ENCODE results near the gene ACR.

Gene ACR

DNA sequence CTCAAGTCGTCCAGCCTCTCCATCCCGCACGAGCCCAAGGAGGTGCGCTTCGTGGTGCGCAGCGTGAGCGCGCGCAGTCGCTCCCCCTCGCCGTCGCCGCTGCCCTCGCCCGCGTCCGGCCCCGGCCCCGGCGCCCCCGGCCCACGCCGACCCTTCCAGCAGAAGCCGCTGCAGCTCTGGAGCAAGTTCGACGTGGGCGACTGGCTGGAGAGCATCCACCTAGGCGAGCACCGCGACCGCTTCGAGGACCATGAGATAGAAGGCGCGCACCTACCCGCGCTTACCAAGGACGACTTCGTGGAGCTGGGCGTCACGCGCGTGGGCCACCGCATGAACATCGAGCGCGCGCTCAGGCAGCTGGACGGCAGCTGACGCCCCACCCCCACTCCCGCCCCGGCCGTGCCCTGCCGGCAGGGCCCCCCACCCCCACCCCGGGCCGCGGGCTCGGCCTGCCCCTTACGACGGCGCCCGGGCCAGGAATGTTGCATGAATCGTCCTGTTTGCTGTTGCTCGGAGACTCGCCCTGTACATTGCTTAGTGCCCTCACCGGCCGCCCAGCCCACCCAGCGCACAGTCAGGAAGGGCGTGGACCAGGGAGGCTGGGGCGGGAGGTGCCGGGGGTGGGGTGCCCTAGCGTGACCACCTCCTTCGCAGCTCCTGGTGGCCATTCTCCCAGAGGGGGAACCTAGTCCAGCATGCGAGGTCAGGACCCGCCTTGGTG, 6.9 kb upstream of the ACR start:
- no peak for TF ChIP-seq EZH2phosphoT487 (conservative IDR thresholded peaks at IDR 0.05; ENCODE audit: low read length)
- TF ChIP-seq, protein P1, sequence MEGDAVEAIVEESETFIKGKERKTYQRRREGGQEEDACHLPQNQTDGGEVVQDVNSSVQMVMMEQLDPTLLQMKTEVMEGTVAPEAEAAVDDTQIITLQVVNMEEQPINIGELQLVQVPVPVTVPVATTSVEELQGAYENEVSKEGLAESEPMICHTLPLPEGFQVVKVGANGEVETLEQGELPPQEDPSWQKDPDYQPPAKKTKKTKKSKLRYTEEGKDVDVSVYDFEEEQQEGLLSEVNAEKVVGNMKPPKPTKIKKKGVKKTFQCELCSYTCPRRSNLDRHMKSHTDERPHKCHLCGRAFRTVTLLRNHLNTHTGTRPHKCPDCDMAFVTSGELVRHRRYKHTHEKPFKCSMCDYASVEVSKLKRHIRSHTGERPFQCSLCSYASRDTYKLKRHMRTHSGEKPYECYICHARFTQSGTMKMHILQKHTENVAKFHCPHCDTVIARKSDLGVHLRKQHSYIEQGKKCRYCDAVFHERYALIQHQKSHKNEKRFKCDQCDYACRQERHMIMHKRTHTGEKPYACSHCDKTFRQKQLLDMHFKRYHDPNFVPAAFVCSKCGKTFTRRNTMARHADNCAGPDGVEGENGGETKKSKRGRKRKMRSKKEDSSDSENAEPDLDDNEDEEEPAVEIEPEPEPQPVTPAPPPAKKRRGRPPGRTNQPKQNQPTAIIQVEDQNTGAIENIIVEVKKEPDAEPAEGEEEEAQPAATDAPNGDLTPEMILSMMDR (IDR thresholded peaks at IDR 0.05; ENCODE audit: insufficient read depth, low read length, poor library complexity, severe bottlenecking) = no peak
- no peak overlapping the region for H3K4me3 ChIP-seq (ENCODE audit: insufficient read depth, low read length, poor library complexity, severe bottlenecking)
- H3K9me3 ChIP-seq (ENCODE audit: insufficient read depth, low read length) = no peaks in the 10 kb centered on the region
- H3K9me2 ChIP-seq (replicated peaks; ENCODE audit: insufficient read depth, low read length) = no peaks in the 10 kb centered on the region
- H2AFZ ChIP-seq (ENCODE audit: low read depth, low read length, severe bottlenecking) = no peak overlapping the region
- H3K9ac ChIP-seq (ENCODE audit: low read length) = no peak overlapping the region
- no peaks in the 10 kb centered on the region for H4K20me1 ChIP-seq (ENCODE audit: low read depth, low read length)
- no peaks in the 10 kb centered on the region for H3F3A ChIP-seq (ENCODE audit: insufficient read depth)
- H3K27me3 ChIP-seq (ENCODE audit: low read length) = no peaks in the 10 kb centered on the region
- H3K27ac ChIP-seq (ENCODE audit: low read depth, low read length) = no peak overlapping the region
- H3K36me3 ChIP-seq (ENCODE audit: low read length) = no peaks in the 10 kb centered on the region
- H3K79me2 ChIP-seq (ENCODE audit: insufficient read depth, low read length) = no peaks in the 10 kb centered on the region
- H3K4me2 ChIP-seq (ENCODE audit: low read depth, low read length, poor library complexity, severe bottlenecking) = no peak overlapping the region

DNA sequence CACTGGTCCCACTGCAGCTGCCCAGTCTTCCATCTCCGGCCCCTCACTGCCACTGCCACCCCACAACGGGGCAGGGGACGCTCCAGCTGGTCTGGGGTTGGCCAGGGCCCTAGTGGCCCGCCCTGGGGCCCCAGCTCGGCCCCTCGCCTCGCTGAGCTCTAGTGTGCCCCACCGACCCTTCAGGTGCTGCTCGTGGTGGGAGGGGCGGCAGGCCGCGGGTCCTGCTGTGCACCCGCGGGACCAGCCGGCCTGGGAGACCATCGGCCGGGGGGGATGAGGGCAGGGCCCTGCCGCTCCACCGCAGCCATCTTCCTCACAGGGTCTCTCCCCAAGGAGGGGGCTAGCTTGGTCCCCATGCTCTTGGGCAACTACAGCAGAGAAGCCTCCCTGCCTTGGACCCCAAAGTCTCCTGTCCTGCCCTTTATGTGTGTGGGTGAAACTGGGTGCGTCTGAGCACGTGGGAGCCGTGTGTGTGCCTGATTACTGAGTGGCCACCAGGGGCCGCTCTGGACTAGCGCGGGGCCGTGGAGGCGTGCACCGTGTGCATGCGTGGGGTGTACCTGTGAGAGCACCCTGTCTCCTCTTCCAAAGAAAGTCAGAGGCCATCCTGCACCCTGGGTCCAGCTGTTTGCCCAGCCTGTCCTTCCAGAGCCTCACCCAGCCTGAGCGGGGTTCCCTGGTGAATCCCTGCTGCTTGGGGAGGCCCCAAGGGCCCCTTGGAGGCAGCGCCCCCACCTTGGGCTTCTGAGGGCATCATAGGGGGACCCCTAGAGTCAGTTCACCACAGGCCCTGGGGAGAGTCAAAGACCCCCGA, 6.0 kb upstream of the ACR start:
- Histone ChIP-seq H3K9ac (ENCODE audit: low read length) (no peak overlapping the region; the same call in 1 of the 2 replicates), H3K4me2 (ENCODE audit: low read depth, low read length, poor library complexity, severe bottlenecking) (no peak overlapping the region), H3K9me3 (ENCODE audit: insufficient read depth, low read length) (no peaks in the 10 kb centered on the region), H3K79me2 (ENCODE audit: insufficient read depth, low read length) (no peaks in the 10 kb centered on the region), H3K9me2 (replicated peaks; ENCODE audit: insufficient read depth, low read length) (no peaks in the 10 kb centered on the region), H3K27me3 (ENCODE audit: low read length) (peaks cover 3% of the 10 kb centered on the region; the same call in 1 of the 2 replicates), H4K20me1 (ENCODE audit: low read depth, low read length) (no peaks in the 10 kb centered on the region), H2AFZ (ENCODE audit: low read depth, low read length, severe bottlenecking) (no peak overlapping the region), H3K36me3 (ENCODE audit: low read length) (no peaks in the 10 kb centered on the region), H3F3A (ENCODE audit: insufficient read depth) (no peaks in the 10 kb centered on the region), H3K27ac (ENCODE audit: low read depth, low read length) (no peak overlapping the region), H3K4me3 (ENCODE audit: insufficient read depth, low read length, poor library complexity, severe bottlenecking) (no peak overlapping the region)
- TF ChIP-seq, protein P1 (IDR thresholded peaks at IDR 0.05; ENCODE audit: insufficient read depth, low read length, poor library complexity, severe bottlenecking) = peak; percentile 82
- TF ChIP-seq EZH2phosphoT487 (conservative IDR thresholded peaks at IDR 0.05; ENCODE audit: low read length) = no peak

DNA sequence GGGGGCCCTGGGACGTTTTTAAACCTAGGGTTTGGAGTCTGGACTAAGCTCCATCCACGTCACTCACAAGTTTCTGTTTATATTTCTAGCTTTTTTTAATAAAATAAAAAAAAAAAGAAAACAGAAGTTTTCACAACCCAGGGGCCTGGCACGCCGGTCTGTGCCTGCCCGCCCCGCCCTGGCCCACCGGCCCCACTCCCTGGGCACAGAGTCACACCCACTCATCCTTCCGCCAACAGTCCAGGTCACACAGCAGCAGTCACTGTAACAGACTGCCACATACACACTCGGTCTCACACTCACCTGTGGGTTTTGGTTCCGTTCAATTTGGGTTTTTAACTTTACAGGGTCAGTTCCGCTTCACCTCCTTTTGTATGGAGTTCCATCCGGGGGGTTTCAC, 5.3 kb upstream of the ACR start:
- H2AFZ ChIP-seq (ENCODE audit: low read depth, low read length, severe bottlenecking) = no peak overlapping the region
- no peak overlapping the region for H3K4me3 ChIP-seq (ENCODE audit: insufficient read depth, low read length, poor library complexity, severe bottlenecking)
- H3K27ac ChIP-seq (ENCODE audit: low read depth, low read length) = no peak overlapping the region
- no peaks in the 10 kb centered on the region for H3K36me3 ChIP-seq (ENCODE audit: low read length)
- H3K4me2 ChIP-seq (ENCODE audit: low read depth, low read length, poor library complexity, severe bottlenecking) = no peak overlapping the region
- H3K9me2 ChIP-seq (replicated peaks; ENCODE audit: insufficient read depth, low read length) = no peaks in the 10 kb centered on the region
- no peaks in the 10 kb centered on the region for H3K79me2 ChIP-seq (ENCODE audit: insufficient read depth, low read length)
- no peaks in the 10 kb centered on the region for H4K20me1 ChIP-seq (ENCODE audit: low read depth, low read length)
- H3F3A ChIP-seq (ENCODE audit: insufficient read depth) = no peaks in the 10 kb centered on the region
- no peak overlapping the region for H3K9ac ChIP-seq (ENCODE audit: low read length)
- TF ChIP-seq, protein P1 (IDR thresholded peaks at IDR 0.05; ENCODE audit: insufficient read depth, low read length, poor library complexity, severe bottlenecking) = no peak
- TF ChIP-seq EZH2phosphoT487 (conservative IDR thresholded peaks at IDR 0.05; ENCODE audit: low read length) = no peak
- no peaks in the 10 kb centered on the region for H3K9me3 ChIP-seq (ENCODE audit: insufficient read depth, low read length)
- H3K27me3 ChIP-seq (ENCODE audit: low read length) = peaks cover 3% of the 10 kb centered on the region; the same call in 1 of the 2 replicates
